Gastrocnemius medialis (tissue), 4 donors: ENCODE data around the gene SHF. TPM values are rescaled to one million over a fixed set of nuclear protein-coding genes. Genes with fewer than 3 reads are reported as not detected.

Experiments used
- ATAC-seq, 2 donors: fragments of 150-250 bp; one replicate each; pipeline ENCODE4 v1.9.1; 2016
- DNase-seq, 2 donors: peaks; one replicate each; pipeline ENCODE4 v3.0.0-alpha.2; 2019
- H3K27ac ChIP-seq, 4 donors: fragments of 200-600 bp; sonication (generic); 1 replicate in 1 of 4; 2 replicates in 3 of 4; pipeline ENCODE4 v1.5.1; 2016 to 2018; ENCODE audit warnings: mild to moderate bottlenecking in 2 of 4, moderate library complexity in 1 of 4
- H3K27me3 ChIP-seq, 3 donors: fragments of 200-600 bp; sonication (generic) in 2 of 3; 1 replicate in 1 of 3; 2 replicates in 2 of 3; pipeline versions ENCODE4 v1.5.1 to v1.6.0; 2016 to 2019; ENCODE audit warnings: mild to moderate bottlenecking in 1 of 3, moderate library complexity in 1 of 3
- H3K36me3 ChIP-seq, 2 donors: fragments of 200-600 bp; sonication (generic) in 1 of 2; one replicate each; pipeline ENCODE4 v1.5.1; 2017 to 2018
- H3K4me1 ChIP-seq, 2 donors: fragments of 200-600 bp; sonication (generic) in 1 of 2; one replicate each; pipeline ENCODE4 v1.5.1; 2016 to 2017; ENCODE audit warnings: mild to moderate bottlenecking in 2 of 2
- H3K4me3 ChIP-seq, 4 donors: fragments of 200-600 bp; sonication (generic) in 3 of 4; 1 replicate in 1 of 4; 2 replicates in 3 of 4; pipeline ENCODE4 v1.5.1; 2016 to 2019; ENCODE audit warnings: mild to moderate bottlenecking in 2 of 4
- H3K9me3 ChIP-seq, 3 donors: fragments of 200-600 bp; sonication (generic) in 2 of 3; 1 replicate in 1 of 3; 2 replicates in 2 of 3; pipeline ENCODE4 v1.5.1; 2016 to 2019
- CTCF ChIP-seq, 5 experiments: fragments of 450-650 bp in 3 of 5; fragments of 200-600 bp in 2 of 5; sonication (generic) in 2 of 5; IDR thresholded peaks in 4 of 5; conservative IDR thresholded peaks in 1 of 5; 1 replicate in 4 of 5; 2 replicates in 1 of 5; pipeline ENCODE4 v1.5.1; 2016 to 2019; ENCODE audit warnings: antibody characterized with exemption in 5 of 5, mild to moderate bottlenecking in 3 of 5, moderate library complexity in 3 of 5
- POLR2A ChIP-seq, 2 donors: fragments of 450-650 bp; IDR thresholded peaks; one replicate each; pipeline ENCODE4 v1.6.1; 2017; ENCODE audit warnings: antibody characterized with exemption in 2 of 2, mild to moderate bottlenecking in 2 of 2, moderate library complexity in 2 of 2
- in situ Hi-C, 4 donors: fragments of 200-750 bp; cut with MboI; loops; one replicate each; pipeline versions ENCODE4 v1.15.0 to v1.8.0; 2017; ENCODE audit warnings: low sequenced_read_pairs in 4 of 4
- intact Hi-C: fragments of 100-400 bp; cut with DNase I; formaldehyde crosslinking; loops from one replicate; pipeline ENCODE4 v1.15.1; 2023; ENCODE audit warnings: low total_unique reads
- total RNA-seq, 4 donors: library from RNA; depleted of rRNA; stranded (reverse); fragments of >200 nt; gene quantifications; one replicate each; pipeline versions ENCODE4 v1.1.0 to v1.2.3, GENCODE V29; 2016

Gene SHF
- total RNA-seq, 4 donors from 2014 or later, result 0.80 to 3.3 (median 1.7) TPM

GRCh38 chr15:45148076-45149059, 39.4 kb downstream of the SHF start:
- ATAC-seq (no peak), DNase-seq (no peak)
- intact Hi-C loops, result no loop called here
- Histone ChIP-seq H3K36me3 (no peaks in the 10 kb centered on the region), H3K4me1 (no peaks in the 10 kb centered on the region), H3K9me3 (no peaks in the 10 kb centered on the region), H3K27ac (no peak overlapping the region), H3K4me3 (no peak overlapping the region), H3K27me3 (peaks cover 0 to 12% (median 0%) of the 10 kb centered on the region in 3 donors)
- in situ Hi-C loops, result no loop called here
- TF ChIP-seq POLR2A (IDR thresholded peaks at IDR 0.05) (no peak), CTCF (IDR thresholded peaks at IDR 0.05 in 4 of 5, conservative IDR thresholded peaks at IDR 0.05 in 1 of 5) (no peak)

DNA sequence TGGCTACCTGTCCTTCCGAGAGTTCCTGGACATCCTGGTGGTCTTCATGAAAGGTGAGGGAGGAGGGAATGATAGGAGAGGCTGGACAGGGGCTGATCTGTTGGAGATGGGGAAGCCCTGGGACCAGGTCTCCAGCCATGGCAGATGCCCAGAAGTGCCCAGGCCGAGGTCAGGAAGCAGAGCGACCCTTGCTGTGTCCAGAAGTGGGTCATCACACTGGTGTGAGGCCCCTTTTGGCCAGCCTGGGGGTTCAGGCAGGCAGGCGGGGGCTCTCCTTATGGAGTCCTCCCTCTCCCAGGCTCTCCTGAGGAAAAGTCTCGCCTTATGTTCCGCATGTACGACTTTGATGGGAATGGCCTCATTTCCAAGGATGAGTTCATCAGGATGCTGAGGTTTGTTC, 40.2 kb downstream of the SHF start:
- no peak for ATAC-seq
- in situ Hi-C loops, result no loop called here

DNA sequence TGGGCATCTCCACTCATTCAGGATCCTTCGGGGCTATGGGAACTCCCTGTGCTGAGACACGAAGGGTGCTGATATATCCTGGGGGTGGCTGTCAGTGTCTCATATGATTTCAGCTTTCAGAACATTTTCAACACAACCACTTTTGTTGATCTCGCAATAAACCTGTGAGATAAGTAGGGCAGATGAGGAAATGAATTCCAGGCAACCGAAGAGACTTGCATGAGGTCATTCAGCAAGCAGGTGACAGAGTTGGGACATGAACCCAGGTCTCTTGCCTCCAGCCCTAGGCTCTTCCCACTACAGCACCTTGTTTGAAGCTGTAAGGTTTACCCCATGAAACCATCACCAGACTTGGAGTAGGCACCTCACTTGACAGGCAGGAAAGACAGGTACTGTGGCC, 41.4 kb downstream of the SHF start:
- in situ Hi-C loops, result no loop called here
- H3K4me3 ChIP-seq, result no peak overlapping the region
- peaks cover 0 to 25% (median 0%) of the 10 kb centered on the region in 3 donors for H3K27me3 ChIP-seq
- H3K36me3 ChIP-seq, result no peaks in the 10 kb centered on the region
- ATAC-seq (no peak), DNase-seq (no peak)
- H3K9me3 ChIP-seq, result no peaks in the 10 kb centered on the region
- no peaks in the 10 kb centered on the region for H3K4me1 ChIP-seq
- no peak overlapping the region for H3K27ac ChIP-seq
- no peak for TF ChIP-seq POLR2A (IDR thresholded peaks at IDR 0.05)
- TF ChIP-seq CTCF (IDR thresholded peaks at IDR 0.05 in 4 of 5, conservative IDR thresholded peaks at IDR 0.05 in 1 of 5), result no peak
- intact Hi-C loops, result no loop called here

More for the DNA sequence above, 40.2 kb downstream of the SHF start:
- Histone ChIP-seq H3K9me3 (no peaks in the 10 kb centered on the region), H3K27me3 (peaks cover 0 to 20% (median 0%) of the 10 kb centered on the region in 3 donors), H3K4me1 (no peaks in the 10 kb centered on the region), H3K27ac (no peak overlapping the region), H3K36me3 (no peaks in the 10 kb centered on the region), H3K4me3 (no peak overlapping the region)
- no peak for TF ChIP-seq POLR2A (IDR thresholded peaks at IDR 0.05)
- no peak for TF ChIP-seq CTCF (IDR thresholded peaks at IDR 0.05 in 4 of 5, conservative IDR thresholded peaks at IDR 0.05 in 1 of 5)
- DNase-seq, result no peak
- intact Hi-C loops, result no loop called here

DNA sequence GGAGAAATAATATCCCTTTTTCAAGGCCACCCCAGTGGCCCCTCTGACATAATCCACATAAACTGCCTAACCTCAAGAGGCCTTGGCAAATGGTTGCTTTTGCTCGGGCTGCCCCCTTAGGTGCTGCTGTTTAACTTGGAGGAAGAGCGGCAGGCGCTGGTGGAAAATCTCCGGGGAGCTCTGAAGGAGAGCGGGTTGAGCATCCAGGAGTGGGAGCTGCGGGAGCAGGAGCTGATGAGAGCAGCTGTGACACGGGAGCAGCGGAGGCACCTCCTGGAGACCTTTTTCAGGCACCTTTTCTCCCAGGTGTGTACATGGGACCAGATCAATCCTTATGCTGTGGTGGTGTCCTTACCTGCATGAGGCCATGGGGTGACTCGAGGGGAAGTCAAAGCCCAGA, 43.0 kb downstream of the SHF start:
- Histone ChIP-seq H3K4me1 (no peaks in the 10 kb centered on the region), H3K27me3 (peaks cover 0 to 28% (median 0%) of the 10 kb centered on the region in 3 donors), H3K27ac (no peak overlapping the region), H3K4me3 (no peak overlapping the region), H3K9me3 (no peaks in the 10 kb centered on the region), H3K36me3 (no peaks in the 10 kb centered on the region)
- no peak for ATAC-seq
- intact Hi-C loops, result no loop called here
- in situ Hi-C loops, result no loop called here
- DNase-seq, result no peak
- TF ChIP-seq CTCF (IDR thresholded peaks at IDR 0.05 in 4 of 5, conservative IDR thresholded peaks at IDR 0.05 in 1 of 5) (no peak), POLR2A (IDR thresholded peaks at IDR 0.05) (no peak)
